CD4-positive, alpha-beta T cell (primary cell): ENCODE data around the gene MXI1. TPM values are rescaled to one million over a fixed set of nuclear protein-coding genes. Genes with fewer than 3 reads are reported as not detected.
A peak's percentile ranks its signal among the peaks of the same experiment; 100 is the strongest.

Experiments used
- ATAC-seq: fragments of 200-7000 bp; cut with Tn5 transposase; one replicate; pipeline ENCODE4 v1.10.0; 2022; ENCODE audit warnings: mild to moderate bottlenecking; ENCODE audit not compliant: poor library complexity
- CTCF ChIA-PET: fragments of 350-600 bp; sonication (Branson Sonifier 250); formaldehyde crosslinking; loops from one replicate; lab custom pipeline; 2021; ENCODE audit warnings: antibody characterized with exemption, inconsistent platforms; lab: Charles Lee
- POLR2A ChIA-PET: fragments of 350-600 bp; sonication (Branson Sonifier 250); formaldehyde crosslinking; loops from one replicate; lab custom pipeline; 2021; ENCODE audit warnings: antibody characterized with exemption, inconsistent platforms; lab: Charles Lee
- DNase-seq, 14 experiments: peaks; one replicate each; pipeline ENCODE4 v3.0.0-alpha.2; 2013 to 2020; ENCODE audit warnings: mixed read lengths in 2 of 14
- H3K27ac ChIP-seq, 2 donors: one replicate each; pipeline versions ENCODE4 v1.5.1 to v1.7.0; 2013; ENCODE audit warnings: low read length in 2 of 2, low read depth in 1 of 2, mild to moderate bottlenecking in 1 of 2
- H3K27me3 ChIP-seq, 2 experiments: 1 replicate in 1 of 2; 2 replicates in 1 of 2; pipeline versions ENCODE4 v1.6.1 to v1.7.0; 2013; ENCODE audit warnings: low read length in 2 of 2, control low read depth in 1 of 2, mild to moderate bottlenecking in 1 of 2, moderate library complexity in 1 of 2; ENCODE audit not compliant: insufficient read depth in 2 of 2, control insufficient read depth in 1 of 2
- H3K36me3 ChIP-seq: one replicate; pipeline ENCODE4 v1.6.1; 2013; ENCODE audit warnings: low read length, control low read depth; ENCODE audit not compliant: insufficient read depth
- H3K4me1 ChIP-seq: one replicate; pipeline ENCODE4 v1.6.1; 2013; ENCODE audit warnings: low read length, control low read depth; ENCODE audit not compliant: insufficient read depth
- H3K4me3 ChIP-seq: one replicate; pipeline ENCODE4 v1.5.1; 2013; ENCODE audit warnings: mild to moderate bottlenecking, low read length, moderate library complexity
- H3K9me3 ChIP-seq, 2 experiments: 1 replicate in 1 of 2; 2 replicates in 1 of 2; pipeline versions ENCODE4 v1.6.1 to v1.7.0; 2013; ENCODE audit warnings: low read length in 2 of 2, mild to moderate bottlenecking in 2 of 2, control low read depth in 1 of 2, moderate library complexity in 1 of 2; ENCODE audit not compliant: control insufficient read depth in 1 of 2, insufficient read depth in 1 of 2
- H3K27ac Mint-ChIP-seq: one replicate; pipeline ENCODE4 v1.8.0; 2020; ENCODE audit warnings: mixed read lengths
- H3K27me3 Mint-ChIP-seq: one replicate; pipeline ENCODE4 v1.8.0; 2021; ENCODE audit warnings: mixed read lengths
- H3K36me3 Mint-ChIP-seq: one replicate; pipeline ENCODE4 v1.8.0; 2021; ENCODE audit warnings: low read depth, mixed read lengths
- H3K4me1 Mint-ChIP-seq: one replicate; pipeline ENCODE4 v1.8.0; 2021; ENCODE audit warnings: low read depth, mixed read lengths
- H3K4me3 Mint-ChIP-seq: one replicate; pipeline ENCODE4 v1.8.0; 2020; ENCODE audit warnings: mild to moderate bottlenecking, mixed read lengths
- H3K9me3 Mint-ChIP-seq: one replicate; pipeline ENCODE4 v1.8.0; 2020; ENCODE audit warnings: mixed read lengths
- CTCF ChIP-seq: fragments of 200-600 bp; IDR thresholded peaks from one replicate; pipeline ENCODE4 v1.8.0; 2022; ENCODE audit warnings: antibody characterized with exemption, mild to moderate bottlenecking
- intact Hi-C, 2 experiments: fragments of 100-400 bp; cut with DNase I in 1 of 2; cut with micrococcal nuclease in 1 of 2; formaldehyde crosslinking; loops; one replicate each; pipeline versions ENCODE4 v1.15.1 to v1.9.0; 2023 to 2025; cut with DNase I, micrococcal nuclease
- total RNA-seq, 174 experiments: library from RNA in 2 of 174; stranded (reverse) in 2 of 174; gene quantifications; one replicate each; pipeline ENCODE4 v1.2.3 and lab custom pipeline; 2021 to 2026

Gene MXI1
- total RNA-seq, 2 experiments from 2014 or later = 74.3 to 84.3 TPM

DNA sequence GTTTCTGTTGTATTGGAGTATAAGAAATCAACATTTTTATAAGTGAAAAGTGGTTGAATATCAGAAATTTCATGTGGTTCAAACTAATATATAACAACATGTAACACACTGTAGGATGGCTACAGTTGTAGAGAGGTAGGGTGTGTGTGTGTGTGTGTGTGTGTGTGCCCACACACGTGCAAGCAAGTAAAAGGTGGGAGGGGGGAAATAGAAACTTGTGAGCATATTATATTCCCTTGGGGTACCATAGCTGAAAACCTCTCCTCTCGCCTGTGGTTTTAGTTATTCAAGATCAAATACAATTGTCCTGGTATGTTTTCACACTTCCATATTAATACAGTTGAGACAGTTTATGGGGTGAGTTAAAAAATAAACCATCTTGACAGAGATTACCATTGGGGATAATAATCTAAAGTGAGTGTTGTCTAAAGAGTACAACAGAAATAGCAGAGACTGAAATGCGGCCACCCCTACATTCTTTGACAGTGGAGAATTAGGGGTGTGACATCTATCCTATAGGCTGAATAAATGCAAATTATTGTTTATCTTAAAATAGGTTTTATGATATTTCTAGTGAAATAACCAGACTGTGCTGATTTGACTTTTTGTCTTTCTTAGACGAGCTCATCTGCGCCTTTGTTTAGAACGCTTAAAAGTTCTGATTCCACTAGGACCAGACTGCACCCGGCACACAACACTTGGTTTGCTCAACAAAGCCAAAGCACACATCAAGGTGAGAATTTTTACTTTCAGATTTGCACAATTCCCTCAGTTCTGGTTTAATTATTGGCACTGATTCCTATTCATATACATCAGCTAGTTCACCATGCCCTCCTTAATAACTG, 71.4 kb downstream of the MXI1 start:
- Histone ChIP-seq H3K36me3 (peaks cover 6% of the 10 kb centered on the region), H3K9me3 (no peaks in the 10 kb centered on the region), H3K4me3 (no peak overlapping the region), H3K27ac (no peak overlapping the region), H3K27me3 (no peaks in the 10 kb centered on the region), H3K4me1 (peaks cover 8% of the 10 kb centered on the region)
- ATAC-seq (no peak), DNase-seq (no peak)
- POLR2A ChIA-PET = interaction anchor here (0.9 to 3.6 kb wide), 4 partner anchors 17 to 141 kb away, joined by 3 to 28 read pairs (median 4); no protein-coding TSS in a partner anchor
- peaks cover 35% of the 10 kb centered on the region for H3K36me3 Mint-ChIP-seq
- CTCF ChIA-PET = interaction anchor here (0.6 to 3.6 kb wide), 11 partner anchors 12 to 145 kb away, joined by 3 to 39 read pairs (median 4); partner anchors contain the start of gene MXI1
- H3K9me3 Mint-ChIP-seq = no peaks in the 10 kb centered on the region
- no peak overlapping the region for H3K27ac Mint-ChIP-seq
- intact Hi-C loops = loop anchor here (1.0 to 5.0 kb wide), 8 partner anchors 46 to 396 kb away; partner anchors contain the start of gene MXI1 (in 1 of the 2)
- peaks cover 51% of the 10 kb centered on the region for H3K4me1 Mint-ChIP-seq
- no peak for TF ChIP-seq CTCF
- no peaks in the 10 kb centered on the region for H3K27me3 Mint-ChIP-seq
- H3K4me3 Mint-ChIP-seq = no peak overlapping the region

DNA sequence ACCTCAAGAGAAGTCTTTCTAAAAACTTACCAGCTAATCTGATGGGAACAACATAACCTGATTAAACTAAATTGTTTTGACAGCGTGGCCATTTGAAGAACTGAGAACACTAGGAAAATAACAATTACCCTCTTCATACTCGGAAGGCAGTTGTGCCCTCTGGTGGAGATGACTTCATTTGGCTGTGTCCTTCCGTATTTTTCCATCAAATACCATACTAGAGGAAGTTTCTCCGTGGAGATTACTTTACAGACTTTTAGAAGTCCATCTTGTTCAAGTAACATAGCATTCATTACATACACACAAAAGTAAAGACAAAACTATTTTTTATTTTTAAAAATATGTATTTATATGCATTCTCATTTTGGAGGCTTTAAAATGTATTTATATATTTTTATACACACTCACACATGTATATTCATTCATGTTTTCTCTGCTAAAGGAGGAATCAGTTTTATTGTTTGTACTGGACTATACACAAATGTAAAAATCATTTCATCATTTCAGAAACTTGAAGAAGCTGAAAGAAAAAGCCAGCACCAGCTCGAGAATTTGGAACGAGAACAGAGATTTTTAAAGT, 72.1 kb downstream of the MXI1 start:
- TF ChIP-seq CTCF = peak; percentile 70
- POLR2A ChIA-PET = interaction anchor here (0.9 to 3.6 kb wide), 3 partner anchors 70 to 141 kb away, joined by 3 to 28 read pairs (median 5); no protein-coding TSS in a partner anchor
- DNase-seq = peak in 13 of 14 experiments; percentile 9 to 80 (median 28)

DNA sequence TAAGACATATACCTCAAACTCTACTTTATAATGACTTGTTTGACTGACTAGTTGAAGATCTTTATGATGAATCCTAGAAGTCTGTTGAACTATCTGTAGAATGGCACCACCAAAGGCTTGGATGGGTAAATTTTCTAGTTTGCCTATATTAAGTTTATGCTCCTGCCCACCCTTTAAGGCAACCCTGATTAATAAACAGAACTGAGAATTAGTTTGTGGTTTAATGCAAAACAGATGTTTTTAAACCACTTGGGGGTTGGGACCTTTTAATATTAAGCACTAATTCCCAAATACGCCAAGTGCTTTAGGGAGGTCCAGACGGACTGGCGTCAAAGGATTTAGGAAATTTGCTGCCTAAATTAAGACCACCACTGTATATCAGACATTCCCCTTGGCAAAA, 76.9 kb downstream of the MXI1 start:
- Histone ChIP-seq H3K9me3 (no peaks in the 10 kb centered on the region), H3K36me3 (peaks cover 21% of the 10 kb centered on the region), H3K27me3 (no peaks in the 10 kb centered on the region), H3K4me1 (no peaks in the 10 kb centered on the region), H3K4me3 (no peak overlapping the region), H3K27ac (no peak overlapping the region)
- TF ChIP-seq CTCF = no peak
- intact Hi-C loops = loop anchor here in 1 of 2 experiments (10.0 kb wide), 1 partner anchor 299 kb away; no protein-coding TSS in a partner anchor
- Mint-ChIP-seq H3K4me3 (no peak overlapping the region), H3K27ac (no peak overlapping the region), H3K4me1 (peaks cover 14% of the 10 kb centered on the region), H3K9me3 (no peaks in the 10 kb centered on the region), H3K36me3 (peaks cover 84% of the 10 kb centered on the region), H3K27me3 (no peaks in the 10 kb centered on the region)
- DNase-seq (no peak), ATAC-seq (no peak)
- CTCF ChIA-PET = interaction anchor here (1.1 to 1.6 kb wide), 2 partner anchors 9 to 20 kb away, joined by 3 read pairs; no protein-coding TSS in a partner anchor
- POLR2A ChIA-PET = no interaction called here

More for the DNA sequence above, 72.1 kb downstream of the MXI1 start:
- Histone ChIP-seq H3K36me3 (peaks cover 6% of the 10 kb centered on the region), H3K9me3 (no peaks in the 10 kb centered on the region), H3K4me3 (no peak overlapping the region), H3K27me3 (no peaks in the 10 kb centered on the region), H3K27ac (no peak overlapping the region), H3K4me1 (peaks cover 5% of the 10 kb centered on the region)
- CTCF ChIA-PET = interaction anchor here (0.6 to 3.6 kb wide), 10 partner anchors 13 to 146 kb away, joined by 3 to 39 read pairs (median 4); partner anchors contain the start of gene MXI1
- Mint-ChIP-seq H3K4me1 (peaks cover 44% of the 10 kb centered on the region), H3K27me3 (no peaks in the 10 kb centered on the region), H3K27ac (no peak overlapping the region), H3K36me3 (peaks cover 43% of the 10 kb centered on the region), H3K9me3 (no peaks in the 10 kb centered on the region), H3K4me3 (no peak overlapping the region)
- ATAC-seq = peak; percentile 78
- intact Hi-C loops = loop anchor here (1.0 to 5.0 kb wide), 7 partner anchors 47 to 397 kb away; partner anchors contain the start of gene MXI1 (in 1 of the 2)
